Transverse colon (tissue), 4 donors: Measurements from ENCODE around the gene MRPL54.

ENCODE experiments used
- CTCF ChIP-seq, 5 experiments: fragments of 200-600 bp in 3 of 5; fragments of 450-650 bp in 2 of 5; sonication (generic) in 3 of 5; IDR thresholded peaks; 1 replicate in 2 of 5; 2 replicates in 3 of 5; pipeline ENCODE4 v1.5.1; 2016 to 2017; ENCODE audit warnings: antibody characterized with exemption in 5 of 5, inconsistent platforms in 3 of 5, mild to moderate bottlenecking in 2 of 5, moderate library complexity in 1 of 5
- EP300 ChIP-seq: sonication (generic); formaldehyde crosslinking; IDR thresholded peaks from one replicate; pipeline ENCODE4 v1.6.1; 2017; ENCODE audit warnings: antibody characterized with exemption, low read depth
- POLR2A ChIP-seq: fragments of 450-650 bp; IDR thresholded peaks from one replicate; pipeline ENCODE4 v1.6.1; 2016; ENCODE audit warnings: antibody characterized with exemption, mild to moderate bottlenecking, moderate library complexity
- POLR2AphosphoS5 ChIP-seq, 3 donors: sonication (generic); formaldehyde crosslinking; IDR thresholded peaks; one replicate each; pipeline ENCODE4 v1.6.1; 2016; ENCODE audit warnings: antibody characterized with exemption in 3 of 3

- TF ChIP-seq CTCF (IDR thresholded peaks at IDR 0.05) (no peak), POLR2A (no peak), POLR2AphosphoS5 (IDR thresholded peaks at IDR 0.05) (no peak), EP300 (no peak)
These were observed 16.0 kb upstream of the MRPL54 start for GRCh38 chr19:3746371-3747056.
